GM18507 (cell line): ENCODE results near the gene ARID2.
A peak's percentile ranks its signal among the peaks of the same experiment; 100 is the strongest.

Source experiments
- DNase-seq: peaks from one replicate; pipeline ENCODE4 v3.0.0; 2011; ENCODE audit warnings: low read depth; ENCODE audit not compliant: insufficient read length; ENCODE audit errors: extremely low spot score
- FAIRE-seq: peaks from 2 replicates; lab custom pipeline; 2011; peaks lifted over from hg19 to GRCh38; lab: Jason Lieb, UNC

Gene ARID2

DNA sequence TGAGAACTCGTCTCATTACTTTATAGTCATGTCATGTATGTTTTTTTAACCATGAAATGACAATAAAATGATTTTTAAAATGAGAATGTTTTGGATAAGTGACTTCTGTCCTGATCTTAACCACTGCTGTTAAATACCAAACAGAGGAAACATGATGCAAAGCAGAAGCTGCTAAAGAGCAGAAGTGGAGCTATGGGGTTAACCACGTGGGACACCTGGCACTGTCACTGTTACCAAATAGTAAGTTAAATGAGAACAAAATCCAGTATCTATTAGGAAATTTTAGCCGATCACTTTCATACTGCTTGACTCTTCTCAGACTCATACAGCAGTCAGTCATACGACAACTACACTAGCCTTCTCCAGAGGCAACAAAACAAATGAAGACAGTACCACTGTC lies 178.4 kb downstream of the ARID2 start:
- no peak for DNase-seq

GRCh38 chr12:45909041-45909713 lies 179.7 kb downstream of the ARID2 start:
- FAIRE-seq, result no peak
- DNase-seq, result no peak

More for the DNA sequence above, 178.4 kb downstream of the ARID2 start:
- no peak for FAIRE-seq

GRCh38 chr12:45912774-45913173 lies 183.3 kb downstream of the ARID2 start:
- no peak for FAIRE-seq
- DNase-seq, result no peak

GRCh38 chr12:45913631-45914030 lies 184.1 kb downstream of the ARID2 start:
- DNase-seq (no peak), FAIRE-seq (no peak)

GRCh38 chr12:45914090-45914489 lies 184.6 kb downstream of the ARID2 start:
- FAIRE-seq (no peak), DNase-seq (no peak)

DNA sequence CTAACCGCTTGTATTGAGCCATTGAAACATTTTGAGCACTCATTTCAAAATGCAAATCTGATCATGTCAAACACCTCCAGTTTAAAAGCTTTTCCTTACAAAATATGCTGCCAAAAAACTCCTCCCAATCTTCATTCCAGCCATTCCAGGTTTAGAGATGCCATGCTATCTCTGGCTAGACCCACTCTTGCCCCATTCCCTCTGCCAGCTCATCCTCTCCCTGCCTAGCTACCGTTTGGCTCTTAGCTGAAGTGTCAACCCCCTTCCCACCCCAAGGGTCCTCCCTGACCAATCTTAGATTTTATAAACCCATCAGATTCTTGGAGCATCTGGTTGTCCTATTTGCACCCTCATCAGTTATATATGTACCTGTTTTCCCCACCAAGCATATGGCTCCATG lies 185.9 kb downstream of the ARID2 start:
- DNase-seq, result no peak
- no peak for FAIRE-seq

GRCh38 chr12:45918818-45919217 lies 189.3 kb downstream of the ARID2 start:
- DNase-seq, result no peak

DNA sequence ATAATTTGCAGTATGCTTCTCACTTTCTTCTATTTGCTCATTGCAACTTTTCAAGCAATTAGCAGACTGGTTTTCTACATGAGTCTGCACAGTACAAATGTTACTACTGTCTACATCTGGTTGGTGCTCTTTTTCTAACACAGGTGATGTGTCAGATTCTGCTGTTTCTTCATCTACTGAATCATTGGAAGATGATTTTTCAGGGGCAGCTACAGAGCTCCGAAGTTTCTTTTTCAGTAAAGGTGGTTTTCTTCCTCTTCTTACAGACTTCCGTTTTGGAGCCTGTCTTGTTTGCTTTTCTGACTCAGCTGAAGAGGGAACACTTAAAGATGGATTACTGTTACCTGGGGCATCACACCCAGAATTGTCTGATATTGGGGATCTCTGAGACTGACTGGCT lies 198.8 kb downstream of the ARID2 start:
- FAIRE-seq (no peak), DNase-seq (no peak)

More at GRCh38 chr12:45918818-45919217, 189.3 kb downstream of the ARID2 start:
- FAIRE-seq, result peak; percentile 12

DNA sequence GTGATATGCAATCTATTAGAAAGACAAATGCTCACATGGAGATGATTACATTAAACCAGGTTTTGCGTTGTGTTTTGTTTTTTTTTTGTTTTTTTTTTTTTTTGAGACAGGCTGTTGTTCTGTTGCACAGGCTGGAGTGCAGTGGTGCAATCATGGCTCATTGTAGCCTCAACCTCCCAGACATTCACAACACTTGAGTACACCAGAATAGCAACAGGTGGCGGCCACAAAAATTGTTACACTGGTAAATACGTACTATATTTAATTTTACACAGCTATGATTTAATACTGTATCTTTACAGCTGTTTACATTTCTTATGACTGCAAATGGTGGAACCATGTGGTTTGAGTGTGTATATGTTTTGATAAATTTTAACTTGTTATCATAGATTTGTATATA lies 200.9 kb downstream of the ARID2 start:
- FAIRE-seq, result no peak

DNA sequence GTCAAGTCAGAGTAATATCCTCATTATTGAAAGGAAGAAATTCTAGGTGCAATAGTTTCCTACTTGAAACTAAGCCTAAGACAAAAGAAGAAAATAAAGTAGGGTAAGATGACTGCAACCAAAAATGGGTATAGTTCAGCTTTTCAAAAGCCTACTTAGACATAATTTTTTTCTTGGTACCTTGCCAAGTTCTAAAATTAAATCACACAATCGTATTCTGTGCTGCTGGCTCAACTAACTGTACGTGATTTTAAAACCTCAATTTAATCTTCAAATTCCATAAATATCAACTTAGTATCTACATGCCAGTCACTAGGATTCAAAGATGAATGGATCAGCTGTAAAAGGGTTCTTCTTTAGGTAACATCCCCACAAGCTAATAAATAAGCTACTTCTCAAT lies 204.0 kb downstream of the ARID2 start:
- DNase-seq, result no peak

More for the DNA sequence above, 200.9 kb downstream of the ARID2 start:
- no peak for DNase-seq

GRCh38 chr12:45934956-45935355 lies 205.4 kb downstream of the ARID2 start:
- FAIRE-seq, result no peak
- DNase-seq, result no peak

More for the DNA sequence above, 204.0 kb downstream of the ARID2 start:
- no peak for FAIRE-seq

GRCh38 chr12:45938566-45938965 lies 209.1 kb downstream of the ARID2 start:
- FAIRE-seq (no peak), DNase-seq (no peak)

DNA sequence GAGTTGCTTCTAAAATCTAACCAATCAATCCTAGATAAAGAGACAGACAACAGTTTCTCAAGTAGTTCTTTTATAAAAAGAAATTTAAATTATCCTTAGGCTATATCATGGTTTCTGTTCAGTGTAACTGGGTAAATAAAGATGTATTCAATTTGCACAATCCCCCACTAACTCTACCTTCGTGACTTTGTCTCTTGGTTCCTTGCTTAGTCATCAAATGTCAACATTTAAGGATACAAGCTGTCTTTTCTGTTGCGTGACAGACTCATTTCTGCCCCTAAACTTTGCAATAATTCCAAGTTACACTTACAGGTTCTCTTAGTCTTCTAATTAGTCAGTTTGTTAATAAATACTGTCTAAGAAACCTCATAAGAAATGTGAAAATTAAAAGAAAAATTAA lies 210.3 kb downstream of the ARID2 start:
- FAIRE-seq (no peak), DNase-seq (no peak)

DNA sequence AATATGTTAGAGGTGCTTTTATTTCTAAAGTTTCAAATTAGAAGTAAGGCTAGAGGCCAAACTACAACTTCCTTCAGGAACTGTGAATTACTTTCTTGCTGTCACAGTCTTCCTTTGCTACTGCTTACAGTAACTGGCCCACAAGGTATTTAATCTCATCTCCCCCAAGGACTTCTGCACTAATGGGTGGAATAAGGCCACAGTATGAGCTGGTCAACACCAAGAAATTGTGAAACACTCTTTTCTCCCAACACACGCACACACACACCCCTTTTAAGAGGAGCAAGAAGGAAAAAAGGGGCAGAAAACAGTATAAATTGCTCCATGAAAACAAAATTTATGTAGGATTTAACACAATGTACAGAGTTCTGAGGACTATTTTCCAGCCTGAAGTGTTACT lies 215.3 kb downstream of the ARID2 start:
- FAIRE-seq, result no peak

GRCh38 chr12:45946435-45946834 lies 216.9 kb downstream of the ARID2 start:
- DNase-seq (no peak), FAIRE-seq (no peak)

More for the DNA sequence above, 215.3 kb downstream of the ARID2 start:
- DNase-seq, result no peak

DNA sequence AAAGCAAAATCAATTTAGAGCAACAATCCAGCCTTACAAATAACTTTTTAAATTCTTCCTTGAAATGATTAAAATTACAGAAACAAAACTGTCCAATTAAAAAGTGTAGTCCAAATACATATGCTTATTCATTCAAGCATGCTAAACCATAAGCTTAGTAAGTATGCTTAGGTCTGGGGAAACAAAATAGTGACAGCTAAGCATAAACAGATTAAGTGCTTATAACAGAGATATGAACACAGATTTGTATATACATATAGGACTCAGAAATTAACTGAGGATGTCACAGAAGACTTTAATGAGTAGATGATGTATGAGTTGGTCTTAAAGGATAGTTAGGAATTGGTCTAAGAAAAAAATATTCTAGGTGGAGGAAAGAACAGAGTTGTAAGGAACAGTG lies 219.0 kb downstream of the ARID2 start:
- no peak for DNase-seq
- no peak for FAIRE-seq
